ELR (cell line): Measurements from ENCODE around the gene LCN2.

Experiments
- DNase-seq: peaks from one replicate; pipeline ENCODE4 v3.0.0-alpha.2; 2015; ENCODE audit warnings: low read depth

The LCN2 gene

GRCh38 chr9:128168731-128169308 lies 19.6 kb downstream of the LCN2 start:
- DNase-seq: peak; percentile 54

- DNase-seq: no peak
These were observed 20.2 kb downstream of the LCN2 start for GRCh38 chr9:128169492-128169891.

DNA sequence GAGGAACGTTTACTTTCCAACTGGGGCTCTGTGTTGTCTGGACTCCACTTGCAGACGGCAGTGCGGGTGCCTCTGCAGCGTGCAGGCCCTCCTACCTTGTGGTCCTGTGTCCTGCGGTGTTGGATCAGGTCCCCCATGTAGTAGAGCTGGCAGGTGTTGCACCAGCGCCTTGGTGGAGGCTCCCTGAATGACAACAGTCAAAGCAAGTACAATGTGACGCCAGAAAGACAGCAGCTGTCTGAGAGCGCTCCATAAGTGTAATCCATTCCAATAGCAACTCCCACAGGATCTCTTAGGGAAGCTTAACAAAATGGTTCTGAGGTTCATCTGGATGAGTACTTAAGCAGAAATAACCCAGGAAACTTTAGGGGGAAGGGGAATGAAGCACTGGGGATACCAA lies 20.7 kb downstream of the LCN2 start:
- DNase-seq: no peak

DNA sequence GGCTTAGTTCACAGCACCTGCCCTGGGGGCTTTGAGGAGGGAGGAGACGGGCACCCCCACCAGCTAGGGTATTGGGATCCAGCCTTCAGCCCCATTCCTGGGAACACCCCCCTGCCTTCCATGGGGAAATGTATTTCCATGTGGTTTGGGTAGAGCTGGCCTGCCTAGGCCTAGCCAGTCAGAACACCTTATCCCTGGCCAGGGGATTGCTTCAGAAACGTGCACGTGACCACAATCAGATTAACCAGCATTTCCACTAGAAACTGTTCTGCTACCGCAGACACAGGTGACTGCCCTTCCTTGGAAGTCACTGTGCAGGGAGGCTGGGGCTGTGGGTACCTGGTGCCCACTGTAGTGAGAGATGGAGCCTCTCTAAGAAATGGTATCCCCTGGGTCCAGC lies 24.8 kb downstream of the LCN2 start:
- DNase-seq: no peak

DNA sequence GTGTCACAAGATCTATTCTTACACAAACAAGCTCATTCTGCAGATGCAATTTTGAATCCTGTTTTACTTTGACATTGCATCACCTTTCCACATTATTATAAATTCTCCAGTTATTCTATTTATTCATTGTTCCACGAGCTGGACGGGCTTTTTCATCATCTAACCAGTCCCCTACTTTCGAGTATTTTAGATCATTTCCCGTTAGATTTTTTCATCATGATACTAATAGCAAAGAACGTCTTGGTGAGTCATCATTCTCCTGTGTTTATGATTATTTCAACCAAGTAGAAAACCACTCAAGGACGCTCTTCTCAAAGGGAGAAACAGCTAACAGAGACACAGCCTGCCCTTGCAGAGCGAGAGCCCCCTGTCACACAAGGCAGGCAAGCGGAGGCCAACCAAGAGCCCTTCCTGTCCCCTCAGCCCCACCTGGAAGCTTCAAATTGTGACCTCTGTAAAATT lies 25.9 kb downstream of the LCN2 start:
- DNase-seq: peak; percentile 85

GRCh38 chr9:128175726-128176125 lies 26.5 kb downstream of the LCN2 start:
- DNase-seq: no peak

DNA sequence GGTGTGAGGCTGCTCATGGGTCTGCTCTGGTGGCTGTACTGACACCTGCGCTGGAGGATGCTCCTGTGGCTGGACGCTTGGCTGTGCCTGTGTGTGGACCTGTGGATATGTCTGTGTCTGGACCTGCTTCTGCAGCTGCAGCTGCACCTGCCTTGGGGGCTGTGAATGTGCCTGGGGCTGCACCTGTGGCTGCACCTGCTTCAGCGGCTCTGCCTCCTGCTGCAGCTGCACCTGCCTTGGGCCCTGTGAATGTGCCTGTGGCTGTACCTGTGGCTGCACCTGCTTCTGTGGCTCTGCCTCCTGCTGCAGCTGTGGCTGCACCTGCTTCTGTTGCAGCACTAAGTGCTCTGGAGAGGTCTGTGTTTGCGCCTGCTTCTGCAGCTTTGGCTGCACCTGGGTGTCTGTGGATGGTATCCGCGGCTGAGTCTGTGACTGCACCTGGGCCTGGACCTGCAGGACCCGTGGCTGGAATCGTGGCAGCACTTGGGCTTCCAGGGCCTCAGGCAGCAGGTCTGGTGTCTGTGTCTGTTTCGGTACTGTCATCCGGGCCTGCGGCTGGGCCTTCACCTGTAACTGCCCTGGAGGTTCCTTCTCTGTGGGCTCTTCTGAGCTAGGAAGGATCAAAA lies 29.7 kb downstream of the LCN2 start:
- DNase-seq: no peak

DNA sequence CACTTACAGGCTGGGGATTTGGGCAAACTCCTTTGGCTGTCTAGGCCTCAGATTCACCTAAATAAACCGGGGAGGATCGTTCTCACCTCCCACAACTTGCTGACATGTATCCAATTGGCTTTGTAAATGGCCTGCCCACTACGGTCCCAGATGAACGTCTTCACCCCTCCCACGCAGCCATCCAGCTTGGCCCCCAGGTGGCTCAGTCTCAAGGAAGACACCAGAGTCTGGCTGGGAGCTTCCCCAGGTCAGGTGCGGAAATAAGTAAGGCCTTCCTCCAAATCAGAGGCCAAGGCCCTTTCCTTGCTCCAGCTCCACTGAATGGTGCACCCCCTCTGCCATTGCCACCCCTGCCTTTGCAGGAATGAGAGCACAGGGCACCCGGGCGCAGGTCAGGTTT lies 30.7 kb downstream of the LCN2 start:
- DNase-seq: no peak

- DNase-seq: no peak
These were observed 31.2 kb downstream of the LCN2 start for GRCh38 chr9:128180447-128180846.

DNA sequence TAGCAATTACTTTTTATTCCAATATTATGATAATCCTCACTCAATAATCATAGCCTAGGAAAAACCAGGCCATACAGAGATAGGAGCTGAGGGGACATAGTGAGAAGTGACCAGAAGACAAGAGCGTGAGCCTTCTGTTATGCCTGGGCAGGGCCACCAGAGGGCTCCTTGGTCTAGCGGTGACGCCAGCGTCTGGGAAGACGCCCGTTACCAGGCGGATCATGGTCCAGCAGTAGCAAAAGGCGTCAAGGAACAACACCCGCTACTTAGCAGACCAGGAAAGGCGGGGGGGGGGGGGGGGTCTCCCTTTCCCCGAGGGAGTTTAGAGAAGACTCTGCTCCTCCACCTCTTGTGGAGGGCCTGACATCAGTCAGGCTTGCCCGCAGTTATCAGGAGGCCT lies 32.2 kb downstream of the LCN2 start:
- DNase-seq: peak; percentile 51

GRCh38 chr9:128182893-128183588 lies 33.8 kb downstream of the LCN2 start:
- no peak for DNase-seq

DNA sequence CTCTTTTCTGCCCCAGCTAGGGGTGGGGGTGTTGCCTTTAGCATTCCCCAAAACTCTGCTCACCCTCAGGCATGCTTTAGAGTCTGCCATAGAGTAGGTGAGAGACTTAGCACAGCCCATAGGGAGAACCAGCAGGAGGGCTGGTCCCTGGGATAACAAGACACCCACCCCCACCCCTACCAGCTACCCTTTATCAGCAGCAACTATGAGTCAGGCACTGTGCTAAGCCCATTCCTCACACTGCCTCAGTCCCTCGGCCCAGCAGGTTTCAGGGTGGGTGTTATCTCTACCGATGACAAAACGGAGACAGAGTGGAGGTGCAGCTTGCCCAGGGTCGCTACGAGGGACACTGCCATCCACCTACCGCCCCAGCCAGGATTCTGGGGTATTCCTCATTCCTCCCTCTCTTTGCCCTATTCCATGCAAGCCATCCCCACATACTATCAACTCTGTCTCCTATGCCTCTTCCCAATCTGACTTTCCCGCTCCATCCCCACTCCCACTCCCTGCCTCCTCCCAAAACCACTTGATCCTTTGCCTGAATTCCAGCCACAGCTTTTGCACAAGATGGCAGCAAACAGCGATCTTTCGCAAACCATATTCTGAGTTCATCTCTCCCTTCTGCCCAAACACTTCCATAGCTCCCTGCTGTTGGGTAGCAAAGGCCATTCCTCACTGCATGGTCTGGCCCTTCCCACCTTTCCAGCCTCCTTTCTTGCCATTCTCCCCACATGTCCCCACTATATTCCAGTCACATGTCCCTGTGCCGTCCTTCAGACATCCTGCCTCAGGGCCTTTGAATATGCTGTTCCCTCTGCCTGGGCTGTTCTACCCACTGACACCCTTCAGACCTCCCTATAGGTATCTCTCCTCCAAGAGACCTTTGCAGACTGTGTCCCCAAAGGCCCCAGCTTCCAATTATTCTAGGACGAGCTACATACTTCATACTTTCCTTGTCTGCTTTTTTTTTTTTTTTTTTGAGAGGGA lies 37.0 kb downstream of the LCN2 start:
- no peak for DNase-seq

- DNase-seq: no peak
These were observed 38.1 kb downstream of the LCN2 start for GRCh38 chr9:128187361-128187760.

DNA sequence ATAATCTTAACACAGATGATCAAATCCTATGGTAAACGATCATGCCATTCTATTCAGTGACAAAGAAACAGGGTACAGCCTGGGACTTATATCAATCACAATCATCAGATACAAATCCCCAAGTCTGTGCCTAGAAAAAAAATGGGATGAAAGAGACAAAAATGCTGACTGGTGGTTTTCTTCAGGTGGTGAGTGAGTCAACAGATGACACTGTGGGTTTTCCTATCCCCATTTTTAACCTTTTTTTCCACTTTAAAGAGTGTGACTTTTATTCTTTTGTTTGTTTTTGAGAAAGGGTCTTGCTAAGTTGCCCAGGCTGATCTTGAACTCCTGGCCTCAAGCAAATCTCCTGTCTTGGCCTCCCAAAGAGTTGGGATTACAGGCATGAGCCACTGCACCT lies 39.0 kb downstream of the LCN2 start:
- peak; percentile 31 for DNase-seq

- DNase-seq: no peak
These were observed 40.8 kb downstream of the LCN2 start for GRCh38 chr9:128190013-128190412.

GRCh38 chr9:128190516-128191405 lies 41.5 kb downstream of the LCN2 start:
- peak; percentile 19 for DNase-seq

GRCh38 chr9:128191406-128192046 lies 42.3 kb downstream of the LCN2 start, which contains the start of gene CIZ1:
Gene CIZ1, minus strand, starts transcription at chr9:128191572. Its CDS starts 715 bp downstream, at chr9:128190857.
- DNase-seq: peak; percentile 86

DNA sequence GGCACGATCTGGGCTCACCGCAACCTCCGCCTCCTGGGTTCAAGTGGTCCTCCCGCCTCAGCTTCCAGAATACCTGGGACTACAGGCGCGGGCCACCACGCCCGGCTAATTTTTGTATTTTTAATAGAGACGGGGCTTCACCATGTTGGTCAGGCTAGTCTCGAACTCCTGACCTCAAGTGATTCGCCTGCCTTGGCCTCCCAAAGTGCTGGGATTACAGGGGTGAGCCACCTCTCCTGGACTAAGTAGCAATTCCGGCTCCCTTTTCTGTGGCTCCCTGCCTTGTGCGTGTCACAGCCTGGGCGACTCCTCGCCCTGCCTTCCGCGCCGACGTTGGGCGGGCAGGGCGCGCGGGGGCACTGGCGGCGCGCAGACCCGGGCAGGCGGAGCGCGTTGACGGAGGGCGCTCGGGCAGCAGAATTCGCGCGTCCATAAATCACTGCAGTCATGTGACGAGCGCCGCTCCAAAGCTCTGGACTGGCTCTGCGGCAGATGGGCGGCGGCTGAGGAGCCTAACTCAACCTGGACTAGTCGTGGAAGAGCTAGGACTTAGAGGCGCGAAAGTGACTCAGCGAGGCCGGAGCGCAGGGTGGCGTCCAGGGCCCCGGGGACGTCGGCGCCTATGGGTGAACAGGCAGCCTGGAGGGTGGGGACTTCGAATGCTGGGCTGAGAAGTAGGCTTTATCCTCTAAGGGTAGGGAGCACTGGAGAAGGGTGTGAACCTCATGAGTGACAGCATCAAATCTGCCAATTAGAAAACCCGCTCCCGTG lies 43.5 kb downstream of the LCN2 start:
- peak; percentile 95 for DNase-seq

GRCh38 chr9:128193469-128194096 lies 44.3 kb downstream of the LCN2 start:
- DNase-seq: no peak
